ENCODE data around the gene GRIK4.

DNA sequence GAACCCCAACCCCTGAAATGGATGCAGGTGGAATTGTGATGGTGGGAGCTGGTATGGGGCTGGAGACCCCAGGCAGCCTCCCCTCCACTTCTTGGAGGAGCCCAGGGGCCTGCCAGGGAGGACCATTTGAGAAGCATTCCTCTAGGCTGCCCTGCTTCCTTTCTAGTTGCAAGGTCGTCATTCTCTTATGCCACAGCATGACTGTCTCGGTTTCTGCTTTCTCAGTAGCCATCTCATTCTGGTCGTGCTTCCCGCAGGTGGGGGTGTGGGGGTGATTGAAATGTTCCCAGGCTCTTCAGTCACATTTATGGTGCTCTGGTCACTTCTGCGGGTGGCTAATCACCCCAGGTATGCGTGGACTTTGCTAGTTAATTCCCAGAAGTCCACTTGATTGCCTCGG lies 288.7 kb downstream of the GRIK4 start:
- TF ChIP-seq, protein P1, sequence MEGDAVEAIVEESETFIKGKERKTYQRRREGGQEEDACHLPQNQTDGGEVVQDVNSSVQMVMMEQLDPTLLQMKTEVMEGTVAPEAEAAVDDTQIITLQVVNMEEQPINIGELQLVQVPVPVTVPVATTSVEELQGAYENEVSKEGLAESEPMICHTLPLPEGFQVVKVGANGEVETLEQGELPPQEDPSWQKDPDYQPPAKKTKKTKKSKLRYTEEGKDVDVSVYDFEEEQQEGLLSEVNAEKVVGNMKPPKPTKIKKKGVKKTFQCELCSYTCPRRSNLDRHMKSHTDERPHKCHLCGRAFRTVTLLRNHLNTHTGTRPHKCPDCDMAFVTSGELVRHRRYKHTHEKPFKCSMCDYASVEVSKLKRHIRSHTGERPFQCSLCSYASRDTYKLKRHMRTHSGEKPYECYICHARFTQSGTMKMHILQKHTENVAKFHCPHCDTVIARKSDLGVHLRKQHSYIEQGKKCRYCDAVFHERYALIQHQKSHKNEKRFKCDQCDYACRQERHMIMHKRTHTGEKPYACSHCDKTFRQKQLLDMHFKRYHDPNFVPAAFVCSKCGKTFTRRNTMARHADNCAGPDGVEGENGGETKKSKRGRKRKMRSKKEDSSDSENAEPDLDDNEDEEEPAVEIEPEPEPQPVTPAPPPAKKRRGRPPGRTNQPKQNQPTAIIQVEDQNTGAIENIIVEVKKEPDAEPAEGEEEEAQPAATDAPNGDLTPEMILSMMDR (conservative IDR thresholded peaks at IDR 0.05 in 1 of 2, IDR thresholded peaks at IDR 0.05 in 1 of 2; ENCODE audit: extremely low read depth in 1 of 2, insufficient read depth in 1 of 2, low read depth in 1 of 2, low read length in 2 of 2) = no peak
- TF ChIP-seq EZH2 (IDR thresholded peaks at IDR 0.05; ENCODE audit: borderline replicate concordance, low read length) = no peak

All from mammary epithelial cell (primary cell).